Left colon (tissue), 2 donors: ENCODE measurements around the gene DHRS4. TPM values are rescaled to one million over a fixed set of nuclear protein-coding genes. Genes with fewer than 3 reads are reported as not detected.
"Not testable (repeated sequence)": the region's sequence is repeated elsewhere in the genome, so short reads cannot be mapped to it uniquely, and the experiment has no call there.

ENCODE experiments used
- ATAC-seq: fragments of 200-7000 bp; cut with Tn5 transposase; one replicate; pipeline ENCODE4 v1.9.1; 2020; ENCODE audit warnings: mild to moderate bottlenecking, moderate library complexity
- DNase-seq, 2 donors: peaks; one replicate each; pipeline ENCODE4 v3.0.0-alpha.2; 2020
- intact Hi-C, 2 donors: fragments of 100-400 bp; cut with DNase I in 1 of 2; cut with micrococcal nuclease in 1 of 2; formaldehyde crosslinking; loops; one replicate each; pipeline versions ENCODE4 v1.11.2 to v1.14.0; 2022; cut with DNase I, micrococcal nuclease
- total RNA-seq, 2 donors: library from RNA; stranded (reverse); fragmentation: NEBNext Ultra II Directional; extraction: Animal tissue kit (Norgen Biotek cat#: 25700); gene quantifications; one replicate each; pipeline ENCODE4 v1.2.1, GENCODE V29; 2021
- donor health status: DM: no; HTN: no; CAD: no.
- donor health status: DM: yes; HTN: yes; CAD: no.

DHRS4 gene
- total RNA-seq, 2 donors from 2014 or later: 38.3 to 46.0 TPM

DNA sequence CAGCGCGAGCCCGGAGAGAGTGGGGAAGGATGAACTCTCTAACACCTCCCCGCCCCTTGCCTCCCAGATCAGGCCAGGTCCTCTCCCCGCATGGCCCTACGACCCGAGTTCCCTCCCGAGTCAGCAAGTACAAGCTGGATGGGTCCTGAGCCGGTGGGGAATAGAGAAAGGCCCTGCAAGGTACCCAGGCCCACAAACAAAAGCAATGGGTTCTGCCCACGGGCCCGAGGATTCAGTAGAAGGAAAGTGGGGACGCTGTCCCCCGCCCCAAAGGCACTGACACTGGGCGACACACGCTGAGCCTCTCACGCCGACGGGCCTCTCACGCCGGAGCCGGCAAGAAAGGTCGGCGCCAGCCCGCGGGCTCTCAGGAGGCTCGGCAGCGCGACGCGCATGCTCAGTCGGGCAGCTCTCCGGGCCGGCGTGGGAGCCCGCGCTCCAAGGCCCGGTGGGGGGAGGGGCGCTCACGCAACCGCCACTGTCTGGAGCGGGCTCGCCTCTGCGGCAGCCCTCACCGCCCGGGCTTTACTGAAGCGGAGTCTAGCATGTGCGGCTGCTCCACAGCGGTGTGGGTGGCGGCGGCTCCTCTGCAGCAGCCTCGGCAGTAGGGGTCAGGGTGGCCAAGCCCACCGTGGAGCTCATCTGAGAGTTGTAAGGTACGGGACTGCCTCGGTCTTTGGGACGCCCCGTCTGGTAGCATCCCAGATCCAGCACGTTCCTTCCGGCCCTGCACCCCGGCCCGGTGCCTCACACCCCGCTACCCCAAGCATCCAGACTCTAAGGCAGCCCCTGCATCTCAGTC is 16.1 kb downstream of the DHRS4 start:
- intact Hi-C loops: not testable (repeated sequence)
- DNase-seq (peak; percentile 58 to 67), ATAC-seq (peak; percentile 82)

DNA sequence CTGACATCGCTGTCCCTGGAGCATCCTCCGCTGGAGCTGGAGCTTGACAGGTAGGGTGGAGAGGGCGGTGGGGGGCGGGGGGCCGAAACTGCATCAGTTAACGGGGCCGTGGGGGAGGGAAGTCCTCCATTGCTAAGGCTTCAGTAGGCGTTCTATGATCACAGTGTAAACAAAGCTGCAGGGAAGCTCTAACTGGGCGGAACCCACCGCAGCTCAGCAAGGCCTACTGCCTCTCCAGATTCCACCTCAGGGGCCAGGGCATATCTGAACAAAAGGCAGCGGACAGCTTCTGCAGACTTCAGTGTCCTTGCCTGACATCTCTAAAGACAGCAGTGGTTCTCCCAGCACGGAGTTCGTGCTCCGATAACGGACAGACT is 16.7 kb downstream of the DHRS4 start:
- ATAC-seq: peak; percentile 28
- DNase-seq, intact Hi-C loops: not testable (repeated sequence)

DNA sequence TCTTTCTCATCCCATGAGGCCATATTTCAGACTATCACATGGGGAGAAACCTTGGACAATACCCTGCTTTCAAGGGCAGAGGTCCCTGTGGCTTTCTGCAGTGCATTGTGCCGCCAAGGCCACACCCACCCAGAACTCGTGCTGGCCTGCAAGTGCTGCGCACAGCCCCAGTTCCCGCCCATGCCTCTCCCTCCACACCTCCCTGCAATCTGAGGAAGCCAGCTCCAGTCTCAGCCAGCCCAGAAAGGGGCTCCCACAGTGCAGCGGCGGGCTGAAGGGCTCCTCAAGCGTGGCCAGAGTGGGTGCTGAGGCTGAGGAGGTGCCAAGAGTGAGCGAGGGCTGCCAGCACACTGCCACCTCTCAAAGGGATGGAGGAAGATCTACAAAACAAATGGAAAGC is 19.6 kb downstream of the DHRS4 start:
- DNase-seq: peak; percentile 58 to 59
- intact Hi-C loops: not testable (repeated sequence)

DNA sequence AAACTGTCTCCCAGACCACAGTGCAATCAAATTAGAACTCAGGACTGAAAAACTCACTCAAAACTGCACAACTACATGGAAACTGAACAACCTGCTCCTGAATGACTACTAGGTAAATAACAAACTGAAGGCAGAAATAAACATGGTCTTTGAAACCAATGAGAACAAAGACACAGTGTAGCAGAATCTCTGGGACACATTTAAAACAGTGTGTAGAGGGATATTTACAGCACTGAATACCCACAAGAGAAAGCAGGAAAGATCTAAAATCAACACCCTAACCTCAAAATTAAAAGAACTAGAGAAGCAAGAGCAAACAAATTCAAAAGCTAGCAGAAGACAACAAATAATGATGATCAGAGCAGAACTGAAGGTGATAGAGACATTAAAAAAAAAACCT is 20.5 kb downstream of the DHRS4 start:
- DNase-seq, ATAC-seq, intact Hi-C loops: not testable (repeated sequence)

More for the DNA sequence above, 19.6 kb downstream of the DHRS4 start:
- peak; percentile 77 for ATAC-seq

DNA sequence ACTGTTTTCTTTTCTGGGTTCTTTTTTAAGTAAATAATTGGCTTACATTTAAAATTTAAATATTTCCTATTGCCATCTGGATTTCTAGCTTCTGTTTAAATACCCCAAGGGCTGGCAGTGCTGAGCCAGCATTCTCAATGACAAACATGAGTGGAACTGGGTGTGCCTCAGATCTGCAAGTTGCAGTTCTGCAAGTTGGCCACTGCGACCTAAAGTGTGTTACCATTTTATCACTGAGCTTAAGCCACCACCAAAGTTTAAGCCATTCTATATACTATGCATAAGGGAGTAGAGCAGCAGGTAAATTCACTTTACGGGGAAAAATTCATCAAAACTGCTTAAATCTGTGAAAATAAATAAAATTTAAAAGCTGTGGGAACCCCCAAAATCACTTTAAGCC is 23.6 kb downstream of the DHRS4 start:
- intact Hi-C loops, DNase-seq: not testable (repeated sequence)
- ATAC-seq: peak; percentile 84

DNA sequence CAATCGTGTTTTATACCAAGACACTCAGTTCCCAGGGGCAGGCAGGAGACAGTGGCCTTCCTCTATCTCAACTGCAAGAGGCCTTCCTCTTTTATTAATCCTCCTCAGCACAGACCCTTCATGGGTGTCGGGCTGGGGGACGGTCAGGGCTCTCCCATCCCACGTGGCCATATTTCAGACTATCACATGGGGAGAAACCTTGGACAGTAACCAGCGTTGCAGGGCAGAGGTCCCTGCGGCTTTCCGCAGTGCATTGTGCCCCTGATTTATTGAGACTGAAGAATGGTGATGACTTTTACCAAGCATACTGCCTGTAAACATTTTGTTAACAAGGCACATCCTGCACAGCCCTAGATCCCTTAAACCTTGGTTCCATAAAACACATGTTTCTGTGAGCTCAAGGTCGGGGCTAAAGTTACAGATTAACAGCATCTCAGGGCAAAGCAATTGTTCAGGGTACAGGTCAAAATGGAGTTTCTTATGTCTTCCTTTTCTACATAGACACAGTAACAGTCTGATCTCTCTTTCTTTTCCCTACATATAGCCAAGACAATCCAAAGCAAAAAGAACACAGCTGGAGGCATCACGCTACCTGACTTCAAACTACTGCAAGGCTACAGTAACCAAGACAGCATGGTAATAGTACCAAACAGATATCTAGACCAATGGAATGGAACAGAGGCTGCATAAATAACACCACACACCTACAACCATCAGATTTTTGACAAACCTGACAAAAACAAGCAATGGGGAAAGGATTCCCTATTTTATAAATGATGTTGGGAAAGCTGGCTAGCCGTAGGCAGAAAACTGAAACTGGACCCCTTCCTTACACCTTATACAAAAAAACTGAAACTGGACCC is 28.6 kb downstream of the DHRS4 start:
- ATAC-seq (peak; percentile 25), DNase-seq (peak in 1 of 2 donors; percentile 54)
- intact Hi-C loops: not testable (repeated sequence)

DNA sequence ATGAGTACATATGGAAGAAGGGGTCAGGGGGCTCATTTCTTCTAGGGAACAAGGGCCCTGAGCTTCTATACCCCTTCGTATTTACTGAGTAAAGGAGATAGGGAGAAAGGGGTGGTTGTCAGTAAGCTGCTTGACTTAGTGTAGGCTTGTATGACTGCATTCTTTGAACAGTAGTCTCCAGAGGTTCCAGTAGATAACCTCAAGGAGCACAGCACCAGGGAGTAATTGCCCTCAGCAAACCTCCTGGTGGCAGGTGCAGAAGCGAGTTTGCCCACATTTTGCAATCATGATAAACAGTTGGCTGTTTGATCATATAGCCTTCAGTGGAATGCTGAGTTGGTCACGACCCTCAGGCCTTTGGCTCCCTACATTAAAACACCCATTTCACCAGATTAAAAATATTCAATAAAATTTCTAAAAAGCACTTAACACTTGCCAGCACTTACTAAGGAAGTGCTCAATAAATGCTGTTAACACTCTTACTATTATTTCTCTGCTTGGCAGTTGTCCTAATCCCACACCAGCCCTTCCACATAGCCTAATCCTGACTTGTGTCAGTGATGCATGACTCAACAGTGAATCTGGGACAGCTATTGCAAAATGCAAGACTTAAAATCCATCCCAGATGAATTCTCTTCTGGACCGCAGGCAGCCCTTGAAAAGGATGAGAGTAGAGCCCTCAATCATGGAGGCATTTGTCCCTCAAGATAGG is 31.5 kb downstream of the DHRS4 start:
- no peak for DNase-seq
- no peak for ATAC-seq
- intact Hi-C loops: no loop called here

DNA sequence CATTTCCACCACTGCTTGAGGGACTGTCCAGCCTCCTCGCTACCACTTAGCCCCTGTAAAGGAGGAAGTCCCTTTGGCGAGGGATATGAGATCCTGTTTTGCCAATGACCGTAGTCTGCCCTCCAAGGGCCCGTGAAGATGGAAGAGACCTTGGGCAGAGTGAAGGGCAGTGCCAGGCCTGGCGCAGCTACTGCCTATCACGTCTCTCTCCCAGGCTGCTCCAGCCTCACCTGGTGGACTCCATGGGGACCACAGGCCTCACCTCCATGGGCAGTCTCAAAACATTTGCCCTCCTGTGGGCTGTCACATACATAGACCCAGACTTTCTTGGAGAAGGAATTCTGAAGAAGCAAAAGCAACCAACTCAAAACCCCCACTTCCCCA is 34.6 kb downstream of the DHRS4 start:
- DNase-seq: peak in 1 of 2 donors; percentile 27
- intact Hi-C loops: not testable (repeated sequence)
- ATAC-seq: peak; percentile 16

DNA sequence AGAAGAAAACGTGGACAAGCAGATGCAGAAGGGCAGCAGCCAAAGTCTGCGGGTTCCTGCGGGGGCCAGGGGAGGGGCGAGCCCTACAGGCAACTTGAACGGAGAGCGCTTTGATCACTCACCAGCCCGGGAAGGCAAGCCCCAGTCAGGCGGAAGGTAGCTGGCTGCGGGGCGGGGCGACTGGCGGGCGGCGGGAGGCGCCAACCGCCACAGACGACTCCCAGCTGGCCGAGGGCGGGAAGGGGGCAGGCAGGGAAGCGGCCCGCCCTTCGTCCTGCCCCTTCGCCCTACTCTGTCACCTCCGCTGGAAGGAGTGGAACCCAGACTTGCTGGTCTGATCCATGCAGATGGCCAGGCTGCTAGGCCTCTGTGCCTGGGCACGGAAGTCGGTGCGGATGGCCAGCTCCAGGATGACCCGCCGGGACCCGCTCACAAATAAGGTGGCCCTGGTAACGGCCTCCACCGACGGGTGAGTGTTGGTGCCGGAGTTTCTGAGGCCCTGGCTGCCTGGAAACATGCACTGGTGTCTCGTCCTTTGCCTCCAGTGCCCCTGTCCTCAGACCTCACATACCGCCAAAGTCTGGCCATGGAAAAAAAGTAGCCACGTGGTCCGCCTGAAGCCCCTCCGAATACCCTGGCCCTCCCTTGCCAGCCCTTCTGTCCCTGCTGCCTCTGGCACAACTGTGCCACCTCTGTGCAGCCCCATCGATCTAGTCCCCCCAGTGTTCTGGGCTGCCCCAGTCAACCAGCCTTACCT is 35.2 kb downstream of the DHRS4 start, which contains the start of gene DHRS4L2:
TSS of gene DHRS4L2 (plus strand) at position 323 of the 757 bp plus-strand sequence. CDS start at position 342, 19 bp downstream.
- ATAC-seq (peak; percentile 87), DNase-seq (peak; percentile 92 to 93)
- intact Hi-C loops: not testable (repeated sequence)

DNA sequence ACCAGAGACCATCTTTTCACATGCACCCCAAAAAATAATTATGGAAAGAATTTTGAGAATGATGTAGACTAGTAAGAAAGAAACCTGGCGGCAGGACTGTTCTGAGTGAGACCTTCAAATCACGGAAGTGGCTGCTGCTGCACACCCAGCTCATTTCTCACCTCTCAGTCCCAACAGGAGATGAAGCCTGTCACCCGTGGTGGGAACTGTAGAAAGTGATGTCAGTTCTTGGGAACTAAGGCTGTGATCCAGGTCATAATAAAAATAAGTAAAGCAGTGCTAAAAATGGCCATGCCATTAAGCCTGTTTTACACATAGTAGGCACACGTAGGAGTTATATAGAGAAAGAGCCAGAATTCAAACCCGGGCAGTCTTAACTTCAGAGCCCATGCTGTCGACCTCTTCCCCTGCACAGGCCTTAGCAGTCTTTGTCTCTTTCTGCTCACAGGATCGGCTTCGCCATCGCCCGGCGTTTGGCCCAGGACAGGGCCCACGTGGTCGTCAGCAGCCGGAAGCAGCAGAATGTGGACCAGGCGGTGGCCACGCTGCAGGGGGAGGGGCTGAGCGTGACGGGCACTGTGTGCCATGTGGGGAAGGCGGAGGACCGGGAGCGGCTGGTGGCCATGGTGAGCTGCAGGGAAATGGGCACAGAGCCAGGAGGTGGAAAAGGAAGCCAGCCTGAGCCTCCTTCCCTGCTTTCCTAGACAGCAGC is 36.3 kb downstream of the DHRS4 start:
- ATAC-seq: peak; percentile 78
- intact Hi-C loops: not testable (repeated sequence)
- DNase-seq: peak; percentile 89 to 93

DNA sequence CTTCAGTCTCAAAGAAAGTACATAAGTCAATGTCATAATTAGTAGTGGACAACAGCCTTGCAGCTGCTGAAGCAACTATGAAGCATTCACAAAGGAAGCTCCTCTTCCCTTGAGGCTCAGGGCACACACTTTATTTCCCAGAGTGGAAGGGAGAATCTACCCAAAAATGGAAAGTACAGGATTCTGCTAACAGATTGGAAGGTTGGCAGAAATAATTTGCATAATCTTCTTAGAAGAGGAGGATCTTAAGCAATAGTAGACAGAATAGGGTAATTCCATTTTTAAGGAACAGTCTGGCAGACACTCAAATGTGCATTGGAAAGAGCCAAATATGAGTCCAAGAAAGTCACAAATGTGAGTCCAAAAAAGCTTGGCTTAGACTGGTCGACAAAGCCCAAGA is 37.4 kb downstream of the DHRS4 start:
- intact Hi-C loops, DNase-seq, ATAC-seq: not testable (repeated sequence)

DNA sequence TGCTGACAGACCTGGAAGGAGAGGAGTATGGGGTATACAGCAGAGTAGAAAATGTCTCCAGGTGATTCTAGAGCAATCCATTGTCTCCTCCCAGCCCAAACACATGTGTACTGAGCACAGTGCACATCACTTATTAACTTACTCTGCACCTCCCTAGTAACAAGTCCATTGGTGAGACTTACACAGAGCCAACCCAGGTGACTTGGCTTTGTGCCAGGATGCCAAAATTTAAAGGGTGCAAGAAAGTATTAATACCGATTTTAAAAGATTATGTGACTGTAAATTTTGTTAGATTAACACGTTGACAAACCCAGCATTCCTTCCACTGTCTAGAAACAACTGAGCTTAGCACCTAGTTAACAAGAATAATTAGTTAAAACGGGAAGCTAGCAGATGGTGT is 39.5 kb downstream of the DHRS4 start:
- ATAC-seq: peak; percentile 5
- intact Hi-C loops, DNase-seq: not testable (repeated sequence)

DNA sequence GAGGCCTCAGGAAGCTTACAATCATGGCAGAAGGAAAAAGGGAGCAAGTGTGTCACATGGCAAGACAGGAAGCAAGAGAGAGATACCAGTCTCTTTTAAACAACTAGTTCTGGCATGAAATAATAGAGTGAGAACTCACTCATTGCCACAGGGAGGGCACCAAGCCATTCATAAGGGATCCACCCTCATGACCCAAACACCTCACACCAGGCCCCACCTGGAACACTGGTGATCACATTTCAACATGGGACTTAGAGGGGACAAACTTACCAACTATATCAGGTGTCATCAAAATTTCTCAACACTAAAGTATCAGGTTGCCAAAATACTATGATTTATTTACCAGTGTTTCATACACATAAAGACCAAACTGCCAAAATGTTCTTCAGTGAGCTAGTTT is 42.4 kb downstream of the DHRS4 start:
- DNase-seq, intact Hi-C loops, ATAC-seq: not testable (repeated sequence)

DNA sequence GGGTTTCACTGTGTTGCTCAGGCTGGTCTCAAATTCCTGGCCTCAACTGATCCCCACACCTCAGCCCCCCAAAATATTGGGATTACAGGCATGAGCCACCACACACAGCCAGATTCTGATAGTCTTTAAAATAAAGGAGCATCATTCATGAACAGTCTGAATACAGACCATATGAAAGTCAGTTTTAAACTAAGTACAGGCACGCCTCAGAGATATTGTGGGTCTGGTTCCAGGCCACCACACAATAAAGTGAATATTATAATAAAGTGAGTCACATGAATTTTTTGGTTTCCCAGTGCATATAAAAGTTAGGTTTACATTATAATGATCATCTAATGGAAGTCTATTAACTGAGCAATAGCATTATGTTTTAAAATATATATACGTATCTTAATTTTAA is 43.3 kb downstream of the DHRS4 start:
- DNase-seq, intact Hi-C loops, ATAC-seq: not testable (repeated sequence)

DNA sequence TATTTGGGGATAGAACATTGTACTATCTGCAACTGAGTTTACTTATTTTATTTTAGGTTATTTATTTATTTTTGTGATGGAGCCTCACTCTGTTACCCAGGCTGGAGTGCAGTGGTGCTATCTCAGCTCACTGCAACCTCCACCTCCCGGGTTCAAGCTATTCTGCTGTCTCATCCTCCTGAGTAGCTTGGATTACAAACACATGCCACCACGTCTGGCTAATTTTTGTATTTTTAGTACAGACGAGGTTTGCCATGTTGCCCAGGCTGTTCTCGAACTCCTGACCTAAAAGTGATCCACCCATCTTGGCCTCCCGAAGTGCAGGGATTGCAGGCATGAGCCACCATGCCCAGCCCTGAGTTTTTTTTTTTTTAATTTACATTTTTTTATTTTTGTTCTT is 46.1 kb downstream of the DHRS4 start:
- intact Hi-C loops, ATAC-seq, DNase-seq: not testable (repeated sequence)

DNA sequence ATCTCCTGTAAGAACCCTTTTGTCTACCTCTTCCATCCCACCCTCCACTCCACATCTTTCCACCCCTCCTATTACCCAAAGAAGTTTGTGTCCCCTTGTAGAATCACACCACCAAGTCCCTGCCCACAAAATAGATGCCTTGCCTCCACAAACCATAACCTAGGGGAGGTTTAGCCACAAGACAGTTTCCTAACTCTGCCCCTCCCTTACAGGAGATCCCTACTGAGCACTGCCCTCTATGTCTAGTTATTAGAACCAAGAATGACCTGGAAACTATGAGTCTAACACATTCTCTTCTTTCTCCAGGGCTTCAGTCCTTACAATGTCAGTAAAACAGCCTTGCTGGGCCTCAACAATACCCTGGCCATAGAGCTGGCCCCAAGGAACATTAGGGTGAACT is 47.5 kb downstream of the DHRS4 start:
- ATAC-seq, intact Hi-C loops, DNase-seq: not testable (repeated sequence)

DNA sequence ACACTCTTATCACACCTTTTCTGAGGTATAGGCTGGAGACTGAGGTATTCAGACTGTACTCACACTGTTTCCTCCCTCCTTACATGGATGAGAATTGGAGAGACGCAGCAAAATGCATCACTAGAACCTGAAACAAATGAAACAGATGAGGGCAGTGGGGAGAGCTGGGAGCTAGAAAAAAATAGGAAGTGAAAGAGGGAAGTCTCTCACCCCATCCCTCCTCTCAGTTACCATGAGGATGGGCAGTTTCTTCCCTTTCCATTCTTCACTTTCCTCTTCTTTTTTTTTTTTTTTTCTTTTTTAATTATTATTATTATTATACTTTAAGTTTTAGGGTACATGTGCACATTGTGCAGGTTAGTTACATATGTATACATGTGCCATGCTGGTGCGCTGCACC is 48.1 kb downstream of the DHRS4 start:
- ATAC-seq, intact Hi-C loops, DNase-seq: not testable (repeated sequence)

DNA sequence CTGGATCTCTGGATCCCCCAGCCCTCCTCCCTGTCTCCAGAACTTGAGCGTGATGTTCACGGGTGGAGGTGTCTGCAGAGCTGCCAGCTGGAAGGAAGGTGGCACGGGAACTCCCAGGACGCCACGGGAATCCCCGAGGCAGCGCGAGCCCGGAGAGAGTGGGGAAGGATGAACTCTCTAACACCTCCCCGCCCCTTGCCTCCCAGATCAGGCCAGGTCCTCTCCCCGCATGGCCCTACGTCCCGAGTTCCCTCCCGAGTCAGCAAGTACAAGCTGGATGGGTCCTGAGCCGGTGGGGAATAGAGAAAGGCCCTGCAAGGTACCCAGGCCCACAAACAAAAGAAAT is 52.9 kb downstream of the DHRS4 start:
- intact Hi-C loops, DNase-seq: not testable (repeated sequence)
- ATAC-seq: peak; percentile 52
